HG03066 (cell line): ENCODE results near the gene NPHS2.

Experiments used
- ATAC-seq: cut with Tn5 transposase; IDR thresholded peaks from one replicate; pipeline ENCODE4 v1.9.1; 2021; ENCODE audit warnings: low read depth; ENCODE audit not compliant: unreplicated experiment

The NPHS2 gene

DNA sequence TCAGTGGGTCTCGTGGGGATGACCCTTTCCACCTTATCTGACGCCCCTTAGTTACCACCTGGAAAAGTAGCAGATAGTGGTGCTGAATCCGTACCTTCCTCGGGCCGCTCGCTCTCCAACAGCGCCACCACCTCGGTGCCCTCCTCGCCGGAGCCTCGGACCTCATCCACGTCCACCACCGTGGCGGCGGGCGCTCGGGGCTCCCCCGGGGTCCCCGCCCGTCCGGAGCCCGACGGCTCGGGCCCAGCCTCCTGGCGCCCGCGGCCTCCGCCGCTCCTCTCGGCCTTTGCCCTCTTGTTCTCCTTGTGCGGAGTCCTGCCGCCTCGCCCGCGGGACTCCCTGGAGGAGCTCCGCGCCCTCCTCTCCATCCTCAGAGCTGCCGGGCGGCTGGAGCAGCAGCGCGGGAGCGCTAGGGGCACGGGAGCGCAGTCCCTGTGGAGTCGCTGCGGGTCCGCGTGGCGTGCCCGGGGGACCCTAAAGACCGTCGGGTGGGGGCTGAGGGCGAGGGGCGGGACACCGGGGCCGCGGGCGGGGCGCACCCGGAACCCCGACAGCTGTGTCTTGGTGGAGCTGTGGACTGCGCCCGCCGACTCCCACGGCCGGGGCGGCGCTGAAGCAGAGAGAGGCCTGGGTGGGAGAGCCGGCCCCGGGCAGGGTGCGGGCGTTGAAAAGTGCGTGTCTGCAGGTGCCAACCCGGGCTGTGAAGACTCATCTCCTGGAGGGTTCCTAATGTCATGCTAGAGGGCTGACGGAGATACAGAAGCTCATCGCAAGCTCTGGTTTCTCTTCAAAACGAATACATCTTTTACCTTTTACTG is at the start of gene NPHS2:
TSS of gene NPHS2 (minus strand) at position 452 of the 818 bp plus-strand sequence. CDS start at position 368, 84 bp downstream.
- ATAC-seq, result no peak

DNA sequence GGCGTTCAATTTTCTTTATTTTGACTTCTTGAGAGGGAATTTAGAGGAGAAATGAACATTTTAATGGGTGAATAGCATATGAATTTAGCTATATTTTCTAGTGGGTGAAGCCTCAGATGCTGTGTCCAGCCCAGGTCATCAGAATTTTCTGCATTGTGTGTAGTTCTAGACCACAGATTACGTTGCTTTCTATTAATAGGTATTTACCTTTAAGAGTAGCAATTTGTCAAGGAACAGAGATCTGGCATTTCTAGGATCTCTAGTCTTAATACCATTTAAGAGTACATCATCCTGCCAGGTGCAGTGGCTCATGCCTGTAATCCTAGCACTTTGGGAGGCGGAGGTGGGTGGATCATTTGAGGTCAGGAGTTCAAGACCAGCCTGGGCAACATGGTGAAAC is 36.6 kb upstream of the NPHS2 start:
- no peak for ATAC-seq

DNA sequence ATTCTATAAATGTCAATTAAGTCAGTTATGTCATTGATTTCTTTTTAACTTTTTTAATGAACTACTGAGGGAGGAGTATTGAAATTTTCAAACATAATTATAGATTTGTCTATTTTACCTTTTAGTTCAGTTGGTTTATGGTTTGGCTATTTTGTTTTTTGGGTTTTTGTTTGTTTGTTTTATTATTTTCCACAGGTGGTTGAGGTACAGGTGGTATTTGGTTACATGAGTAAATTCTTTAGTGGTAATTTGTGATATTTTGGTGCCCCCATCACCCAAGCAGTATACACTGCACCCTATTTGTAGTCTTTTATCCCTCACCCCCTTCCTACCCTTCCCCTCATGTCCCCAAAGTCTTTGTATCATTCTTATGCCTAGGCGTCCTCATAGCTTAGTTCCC is 25.3 kb upstream of the NPHS2 start:
- no peak for ATAC-seq

DNA sequence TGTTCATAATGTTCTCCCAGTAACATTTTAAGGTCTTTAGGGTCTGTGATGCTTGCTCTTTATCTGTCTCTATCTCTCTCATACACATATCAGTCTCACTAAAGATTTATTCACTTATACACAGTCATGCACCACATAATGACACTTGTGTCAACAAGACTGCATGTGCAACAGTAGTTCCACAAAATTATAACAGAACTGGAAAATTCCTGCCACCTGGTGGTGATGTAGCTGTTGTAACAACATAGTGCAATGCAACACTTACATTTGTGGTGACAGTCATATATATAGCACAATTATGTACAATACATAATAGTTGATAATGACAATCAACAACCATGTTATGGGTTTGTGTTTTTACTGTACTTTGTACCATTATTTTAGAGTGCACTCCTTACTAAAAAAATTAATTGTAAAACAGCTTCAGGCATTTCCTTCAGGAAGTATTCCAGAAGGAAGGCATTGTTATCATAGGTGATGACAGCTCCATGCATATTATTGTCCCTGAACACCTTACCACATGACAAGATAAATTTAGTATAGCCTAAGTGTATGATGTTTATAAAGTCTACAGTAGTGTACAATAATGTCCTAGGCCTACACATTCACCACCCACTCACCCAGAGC is 24.0 kb upstream of the NPHS2 start:
- no peak for ATAC-seq

DNA sequence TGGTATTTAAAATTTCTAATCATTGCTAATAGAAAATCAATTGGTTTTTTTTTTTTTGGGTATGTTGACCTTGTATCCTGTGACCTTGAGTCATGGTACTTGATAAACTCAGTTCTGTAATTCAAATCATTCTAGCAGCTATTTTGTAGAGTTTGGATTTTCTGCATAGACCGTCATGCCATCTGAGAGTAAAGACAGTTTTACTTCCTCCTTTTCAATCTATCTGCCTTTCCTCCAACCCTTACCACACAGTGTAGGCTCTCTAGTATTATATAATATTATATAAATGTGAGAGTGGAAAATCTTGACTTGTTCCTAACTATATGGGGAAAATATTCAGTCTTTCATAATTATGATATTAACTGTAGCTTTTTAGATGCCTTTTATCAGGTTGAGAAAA is 22.9 kb upstream of the NPHS2 start:
- no peak for ATAC-seq

DNA sequence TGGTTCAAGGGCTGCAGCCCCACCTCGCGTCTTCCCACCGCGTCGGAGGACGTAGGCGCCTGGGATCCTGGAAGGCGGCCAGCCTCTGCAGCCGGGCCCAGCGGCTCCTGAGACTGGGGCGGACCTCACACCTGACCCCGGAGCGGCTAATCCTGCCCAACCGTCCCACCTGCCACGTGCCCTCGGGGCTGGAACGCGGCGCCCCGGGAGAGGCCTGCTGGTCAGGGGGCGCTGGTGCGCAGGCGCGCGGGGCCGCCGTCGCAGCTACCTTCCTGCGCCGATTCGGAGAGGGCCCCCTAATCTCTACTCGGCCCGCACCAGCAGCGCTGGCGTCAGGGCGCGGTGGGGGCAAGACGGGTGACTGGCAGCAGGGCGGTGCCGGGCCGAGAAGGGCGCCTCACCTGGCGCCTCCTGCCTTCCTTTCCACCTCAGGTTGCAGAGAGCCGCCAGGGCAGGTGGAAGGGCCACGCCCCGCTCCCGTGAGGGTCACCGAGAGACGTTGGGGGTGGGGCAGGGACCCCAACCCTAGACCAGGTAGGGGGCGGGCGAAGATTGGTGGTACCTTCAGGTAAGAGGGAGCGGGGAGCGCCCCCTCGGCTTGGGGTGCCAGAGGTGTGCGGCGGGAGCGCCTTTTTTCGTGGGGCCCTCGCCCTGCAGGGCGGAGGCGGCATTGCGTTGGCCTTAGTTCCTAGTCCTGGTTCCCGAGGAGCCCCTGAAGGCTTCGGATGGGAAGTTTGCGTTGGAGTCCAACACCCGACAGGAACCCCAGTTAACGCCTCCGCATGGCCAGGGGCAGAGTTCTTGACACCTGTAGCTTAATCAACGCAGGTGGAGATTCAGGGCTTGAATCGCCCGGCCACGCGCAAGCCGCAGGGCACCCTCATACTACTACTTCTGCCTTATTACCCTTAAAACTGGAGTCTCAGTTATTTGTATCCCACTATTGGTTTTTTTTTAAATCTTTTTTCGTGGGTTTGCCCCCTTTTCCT is 16.1 kb upstream of the NPHS2 start, which contains the start of gene TDRD5:
TSS of gene TDRD5 (plus strand) at position 241 of the 989 bp plus-strand sequence. CDS start 784 bp downstream, outside the sequence.
- no peak for ATAC-seq

DNA sequence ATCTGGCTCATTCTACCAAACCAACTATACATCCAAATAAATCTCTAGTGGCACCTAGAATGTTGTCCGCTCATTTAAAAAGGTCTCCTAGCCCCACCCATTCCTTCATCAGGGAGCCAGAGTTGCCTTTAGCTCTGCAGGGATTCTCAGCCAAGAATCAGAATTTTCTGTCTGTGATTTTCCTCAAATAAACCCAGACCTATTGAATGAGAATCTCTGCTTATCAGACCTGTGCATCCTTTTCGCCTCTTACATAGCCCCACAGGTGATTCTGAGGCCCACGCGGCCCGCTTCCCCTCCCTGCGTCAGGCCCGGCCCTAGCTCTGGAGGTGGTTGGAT is 15.5 kb upstream of the NPHS2 start:
- no peak for ATAC-seq

DNA sequence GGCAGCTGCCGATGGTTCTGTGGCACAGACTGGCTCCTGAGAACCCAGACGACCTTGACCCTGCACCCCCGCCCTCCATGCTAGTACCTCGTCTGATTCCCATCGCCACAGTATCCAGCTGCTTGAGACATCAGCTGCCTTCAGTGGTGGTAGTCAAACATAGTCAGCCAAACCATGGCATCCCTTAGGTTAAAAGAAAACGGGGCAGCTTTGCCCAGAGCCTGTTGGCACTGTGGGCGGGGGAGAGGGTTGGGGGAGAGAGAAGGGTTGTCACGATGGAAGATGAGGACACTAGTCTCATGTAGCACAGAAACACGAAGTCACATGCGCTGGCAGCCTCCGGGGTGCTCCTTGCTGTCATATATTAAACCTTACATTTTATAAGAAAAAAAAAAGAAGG is 14.9 kb upstream of the NPHS2 start:
- no peak for ATAC-seq

DNA sequence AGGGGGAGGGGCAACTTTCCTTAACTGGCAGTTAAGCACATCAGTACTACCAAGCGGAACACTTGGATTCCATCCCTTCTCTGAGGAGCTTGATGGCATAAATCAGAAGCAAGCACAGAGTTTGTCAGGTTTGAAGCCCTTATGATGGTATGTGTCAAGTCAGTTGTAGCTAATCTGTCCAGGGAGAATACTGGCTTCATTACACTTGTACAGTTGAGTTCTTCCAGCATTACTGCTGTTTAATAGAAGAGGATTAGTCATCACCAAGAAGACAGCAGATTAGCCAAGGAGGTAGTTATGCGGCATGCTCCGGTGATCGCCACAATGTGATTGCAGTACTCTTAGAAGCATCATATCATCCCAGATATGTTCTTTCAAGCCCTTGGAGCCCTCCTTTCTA is 13.8 kb upstream of the NPHS2 start:
- ATAC-seq, result no peak

DNA sequence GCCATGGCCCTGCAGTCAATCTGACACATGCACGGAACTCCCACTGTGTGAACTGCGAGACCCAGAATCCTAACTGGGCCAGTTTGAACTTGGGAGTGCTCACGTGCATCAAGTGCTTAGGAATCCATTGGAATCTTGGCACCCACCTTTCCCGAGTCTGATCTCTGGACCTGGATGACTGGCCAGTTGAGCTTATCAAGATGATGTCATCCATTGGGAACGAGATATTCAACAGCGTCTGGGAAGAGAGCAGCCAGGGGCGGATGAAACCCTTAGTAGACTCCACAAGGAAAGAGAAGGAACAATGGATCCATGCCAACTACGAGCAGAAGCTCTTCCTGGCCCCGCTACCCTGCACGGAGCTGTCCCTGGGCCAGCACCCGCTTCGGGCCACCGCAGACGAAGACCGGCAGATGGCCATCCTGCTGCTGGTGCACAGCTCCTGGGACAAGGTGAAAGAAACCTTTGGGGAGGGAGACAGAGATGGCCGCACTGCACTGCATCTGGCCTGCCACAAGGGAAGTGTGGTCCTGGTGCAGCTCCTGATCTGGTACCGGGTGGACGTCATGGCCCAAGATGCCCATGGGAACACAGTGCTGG is 12.8 kb upstream of the NPHS2 start:
- no peak for ATAC-seq

DNA sequence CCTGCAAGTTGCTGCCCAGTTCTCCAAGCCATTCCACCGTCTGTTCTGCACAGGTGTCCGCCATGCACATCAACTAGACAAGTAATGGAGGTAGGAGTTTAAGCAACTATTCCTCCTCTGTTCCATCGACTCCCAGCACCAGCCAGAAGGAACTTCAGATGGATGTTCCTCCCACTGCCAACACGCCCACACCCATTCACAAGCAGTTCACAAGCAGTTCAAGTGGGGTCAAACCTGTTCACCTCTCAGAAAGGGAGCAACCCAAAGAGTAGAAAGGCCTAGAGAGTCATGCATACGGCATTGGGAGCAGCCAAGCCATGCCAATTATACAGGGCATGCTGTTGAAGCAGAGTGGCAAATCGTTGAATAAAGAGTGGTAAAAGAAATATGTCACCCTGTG is 11.6 kb upstream of the NPHS2 start:
- no peak for ATAC-seq

DNA sequence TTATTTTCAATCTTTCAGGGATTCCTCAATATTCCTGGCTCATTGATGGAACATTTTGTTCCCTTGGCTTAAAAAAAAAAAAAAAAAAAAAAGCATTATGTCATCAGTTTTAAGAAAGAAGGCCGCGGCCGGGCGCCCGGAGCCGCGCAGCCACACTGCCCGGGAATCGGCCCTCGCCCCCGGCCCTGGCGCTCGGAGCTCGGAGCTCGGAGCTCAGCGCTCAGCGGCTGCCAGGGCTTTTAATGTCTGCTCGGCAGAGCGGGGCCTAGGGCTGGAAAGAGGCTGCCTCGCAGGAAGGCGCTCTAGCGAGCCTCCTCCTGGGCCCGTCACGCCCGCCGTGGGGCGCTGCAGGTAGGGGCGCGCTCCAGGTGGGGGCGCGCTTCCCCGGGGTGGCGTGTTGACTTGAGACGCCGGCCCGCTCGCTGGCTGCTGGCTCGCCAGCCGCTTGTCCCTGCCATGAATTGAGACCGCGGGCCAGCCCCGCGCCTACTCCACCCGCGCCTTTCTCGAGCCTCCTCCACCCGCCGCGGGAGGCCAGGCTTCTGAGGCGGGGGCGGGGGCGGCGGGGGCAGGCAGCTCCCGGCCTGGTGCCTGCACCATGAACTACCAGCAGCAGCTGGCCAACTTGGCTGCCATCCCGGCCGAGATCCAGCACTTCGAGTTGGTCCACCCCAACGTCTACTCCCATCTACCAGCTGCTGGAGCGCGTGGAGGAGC is 10.5 kb upstream of the NPHS2 start:
- no peak for ATAC-seq

DNA sequence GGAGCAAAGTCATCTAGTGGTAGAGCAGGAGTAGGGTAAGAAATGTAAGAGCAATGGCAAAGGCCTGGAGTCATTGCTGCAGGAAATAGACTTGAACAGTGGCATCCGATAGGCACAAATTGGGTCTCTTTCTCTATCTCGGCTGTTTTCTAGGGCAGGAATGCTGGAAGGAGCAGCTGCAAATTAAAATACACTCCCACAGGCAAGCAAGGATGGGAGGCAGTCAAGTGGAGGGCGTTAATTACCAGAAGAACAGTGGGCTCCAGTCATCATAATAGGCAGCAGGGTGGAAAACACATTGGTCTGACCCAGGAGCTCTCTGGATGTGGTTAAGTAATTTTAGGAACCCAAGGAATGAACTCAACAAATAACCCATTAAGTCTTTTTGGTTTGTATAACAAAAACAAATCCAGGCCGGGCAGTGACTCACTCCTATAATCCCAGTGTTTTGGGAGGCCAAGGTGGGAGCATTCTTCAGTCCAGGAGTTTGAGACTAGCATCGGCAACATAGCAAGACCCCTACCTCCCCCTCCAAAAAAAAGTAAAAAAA is 8.1 kb upstream of the NPHS2 start:
- ATAC-seq, result no peak

DNA sequence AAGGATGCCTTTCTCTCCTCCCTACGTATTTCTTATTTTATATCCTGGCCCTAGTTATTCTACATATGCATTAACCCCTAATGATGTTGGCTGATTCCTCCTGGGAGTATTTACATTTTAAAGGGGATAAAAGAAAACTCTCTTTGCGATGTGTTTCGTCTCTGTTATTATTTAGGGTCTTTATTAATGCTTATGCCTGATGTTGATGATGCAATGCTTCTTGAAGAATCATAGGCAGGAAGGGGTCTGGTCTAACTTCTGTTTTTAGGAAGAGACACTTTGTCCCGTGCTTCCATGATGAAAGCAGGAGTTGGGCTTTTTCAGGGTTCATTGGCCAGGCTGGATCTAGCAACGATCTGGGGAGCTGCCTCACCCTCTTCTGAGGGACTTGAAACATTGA is 761 bp upstream of the NPHS2 start:
- no peak for ATAC-seq

DNA sequence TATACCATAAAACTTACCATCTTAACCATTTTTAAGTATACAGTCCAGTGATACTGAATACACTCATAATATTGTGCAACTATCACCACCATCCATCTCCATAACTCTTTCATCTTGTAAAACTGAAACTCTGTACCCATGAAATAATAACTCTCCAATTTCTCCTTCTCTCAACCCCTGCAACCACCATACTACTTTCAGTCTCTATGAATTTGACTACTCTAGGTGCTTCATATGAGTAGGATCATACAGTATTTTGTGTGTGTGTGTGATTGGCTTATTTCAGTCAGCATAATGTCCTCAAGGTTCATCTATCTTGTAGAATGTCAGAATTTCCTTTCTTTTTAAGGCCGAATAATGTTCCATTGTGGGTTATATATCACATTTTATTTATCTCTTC is 17.7 kb downstream of the NPHS2 start:
- no peak for ATAC-seq

DNA sequence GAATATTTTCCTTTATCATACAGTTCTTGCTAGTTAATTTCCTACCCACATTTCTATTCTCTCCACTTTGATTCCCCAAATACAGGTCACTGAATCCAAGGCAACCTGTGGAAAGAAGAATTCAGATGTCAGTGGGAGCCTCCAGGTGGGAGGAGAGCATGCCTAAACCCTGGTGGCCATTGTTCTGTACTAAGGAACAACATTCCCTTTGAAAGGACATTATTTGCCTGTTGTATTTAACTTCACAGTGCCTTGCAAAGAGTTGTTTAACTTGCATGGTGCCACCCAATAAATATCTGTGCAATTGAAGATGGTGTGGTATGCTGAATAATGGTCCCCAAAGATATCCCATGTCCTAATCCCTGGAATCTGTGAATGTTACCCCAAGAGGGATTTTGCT is 21.3 kb downstream of the NPHS2 start:
- no peak for ATAC-seq

DNA sequence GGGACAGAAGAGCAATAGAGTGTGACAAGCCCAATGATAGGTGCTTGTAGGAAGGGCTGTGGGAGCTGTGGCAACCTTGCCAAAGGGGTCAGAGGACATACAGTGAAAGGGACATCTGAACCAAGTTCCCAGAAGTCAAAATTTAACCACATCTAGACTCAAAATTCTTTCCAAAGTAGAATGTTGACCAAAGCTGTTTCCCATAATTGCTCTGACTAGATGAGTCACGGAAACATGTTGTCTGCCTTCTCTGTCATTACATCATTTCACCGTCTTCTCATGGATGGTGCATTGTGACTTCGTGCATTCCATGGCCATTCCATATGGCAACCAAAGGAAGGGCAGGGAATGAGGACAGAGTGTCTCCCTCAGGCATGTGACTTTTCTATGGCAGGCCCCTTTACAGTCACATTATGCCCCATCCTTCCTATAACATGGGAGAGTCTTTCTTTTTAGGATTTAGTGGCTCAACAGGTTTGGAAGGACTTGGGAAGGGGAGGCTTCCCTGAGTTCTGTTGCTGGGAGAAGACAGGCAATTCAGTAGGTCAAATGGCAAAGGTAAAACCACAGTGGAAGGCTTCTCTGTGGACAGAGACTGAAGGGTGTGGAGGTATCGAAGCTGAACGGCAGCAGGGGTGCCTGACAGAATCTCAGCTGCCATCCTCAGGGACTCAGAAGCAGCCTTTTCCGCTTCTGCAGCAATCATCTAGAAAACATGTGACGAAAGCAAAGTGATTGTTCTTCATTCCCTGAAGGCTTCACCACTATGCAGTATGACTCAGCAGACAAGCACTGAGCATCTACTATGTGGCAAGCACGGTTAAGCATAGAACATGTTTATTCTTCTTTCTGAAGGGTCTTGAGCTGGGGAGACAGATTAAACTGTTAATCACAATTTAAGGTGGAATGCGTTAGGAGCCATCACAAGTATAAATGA is 24.7 kb downstream of the NPHS2 start:
- ATAC-seq, result no peak

DNA sequence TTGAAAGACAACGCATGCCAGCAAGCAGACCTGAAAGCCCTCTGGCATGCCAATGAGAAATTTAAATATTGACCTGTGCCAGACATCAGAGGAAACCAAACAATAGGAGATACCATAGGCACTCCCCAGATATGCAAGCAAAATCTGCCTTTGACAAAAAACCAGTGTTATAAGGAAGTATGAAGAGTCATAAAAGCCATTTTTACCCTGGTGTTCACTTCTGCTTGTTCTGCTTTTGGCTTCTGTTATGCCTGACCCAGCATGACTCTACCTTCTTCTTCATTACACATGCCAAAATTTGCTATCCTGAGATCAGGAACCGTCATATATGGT is 26.4 kb downstream of the NPHS2 start:
- no peak for ATAC-seq
